KMS-11 (cell line): ENCODE results near the gene TMPRSS3.

Experiments
- H2AFZ ChIP-seq: fragments of 200-600 bp; sonication (generic); 2 replicates; pipeline ENCODE4 v1.6.1; 2016; ENCODE audit warnings: antibody characterized with exemption, mixed run types, low read depth
- H3K27ac ChIP-seq: fragments of 200-600 bp; sonication (generic); 2 replicates; pipeline ENCODE4 v1.6.1; 2016; ENCODE audit warnings: mild to moderate bottlenecking, mixed run types
- H3K27me3 ChIP-seq: fragments of 200-600 bp; sonication (generic); 2 replicates; pipeline ENCODE4 v1.6.1; 2017; ENCODE audit warnings: mild to moderate bottlenecking, low read depth, mixed run types, moderate library complexity; ENCODE audit not compliant: insufficient read depth
- H3K36me3 ChIP-seq: fragments of 200-600 bp; sonication (generic); 2 replicates; pipeline ENCODE4 v1.6.1; 2017; ENCODE audit warnings: mild to moderate bottlenecking, mixed run types; ENCODE audit not compliant: insufficient read depth
- H3K4me1 ChIP-seq: fragments of 200-600 bp; sonication (generic); 2 replicates; pipeline ENCODE4 v1.6.1; 2016; ENCODE audit warnings: mild to moderate bottlenecking, low read depth, mixed run types; ENCODE audit not compliant: poor library complexity, severe bottlenecking
- H3K4me2 ChIP-seq: fragments of 200-600 bp; sonication (generic); 2 replicates; pipeline ENCODE4 v1.7.0; 2016; ENCODE audit warnings: mild to moderate bottlenecking, mixed run types
- H3K4me3 ChIP-seq: fragments of 200-600 bp; sonication (generic); IDR thresholded peaks from 2 replicates; pipeline ENCODE4 v1.6.1; 2017; ENCODE audit warnings: low read depth, low read length, mixed read lengths; ENCODE audit not compliant: insufficient read depth
- H3K79me2 ChIP-seq: fragments of 200-600 bp; sonication (generic); 2 replicates; pipeline ENCODE4 v1.6.1; 2016; ENCODE audit warnings: low read depth, mixed run types; ENCODE audit not compliant: insufficient read depth
- H3K9ac ChIP-seq: fragments of 200-600 bp; sonication (generic); 2 replicates; pipeline ENCODE4 v1.6.1; 2016; ENCODE audit warnings: mild to moderate bottlenecking, mixed run types
- H4K20me1 ChIP-seq: fragments of 200-600 bp; sonication (generic); 2 replicates; pipeline ENCODE4 v1.6.1; 2016; ENCODE audit warnings: mild to moderate bottlenecking, mixed run types; ENCODE audit not compliant: insufficient read depth
- TF ChIP-seq, protein P1 (sequence below): fragments of 200-600 bp; sonication (generic); conservative IDR thresholded peaks from 2 replicates; pipeline ENCODE4 v1.6.1; 2017; ENCODE audit warnings: low read depth, mild to moderate bottlenecking, antibody characterized with exemption, low read length, moderate library complexity, mixed read lengths

The TMPRSS3 gene

DNA sequence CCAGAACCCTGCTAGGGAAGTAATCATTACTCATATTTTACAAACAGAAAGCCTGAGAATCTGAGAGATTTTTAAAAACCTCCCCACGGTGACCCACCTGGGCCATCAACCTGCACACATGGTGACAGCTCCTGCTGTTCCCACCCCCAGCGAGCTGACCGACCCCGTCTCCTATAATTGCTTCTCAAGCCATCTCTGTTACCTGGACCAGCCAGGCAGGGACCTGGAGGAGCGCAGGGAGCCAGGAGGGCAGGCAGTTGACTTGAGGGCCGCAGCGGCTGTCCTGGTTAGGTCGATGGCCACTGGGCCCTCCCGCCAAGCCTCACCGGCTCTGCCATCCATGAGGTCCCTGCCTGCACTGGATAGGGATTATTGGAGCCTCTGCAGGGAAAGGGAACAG, 52.8 kb downstream of the TMPRSS3 start:
- no peak overlapping the region for H3K4me2 ChIP-seq
- peaks cover 10% of the 10 kb centered on the region; the same call in 1 of the 2 replicates for H3K27me3 ChIP-seq
- no peaks in the 10 kb centered on the region for H3K4me1 ChIP-seq
- H3K9ac ChIP-seq = no peak overlapping the region
- no peak overlapping the region for H2AFZ ChIP-seq
- no peak overlapping the region for H3K27ac ChIP-seq
- no peaks in the 10 kb centered on the region for H3K36me3 ChIP-seq
- no peaks in the 10 kb centered on the region for H4K20me1 ChIP-seq
- TF ChIP-seq, protein P1, sequence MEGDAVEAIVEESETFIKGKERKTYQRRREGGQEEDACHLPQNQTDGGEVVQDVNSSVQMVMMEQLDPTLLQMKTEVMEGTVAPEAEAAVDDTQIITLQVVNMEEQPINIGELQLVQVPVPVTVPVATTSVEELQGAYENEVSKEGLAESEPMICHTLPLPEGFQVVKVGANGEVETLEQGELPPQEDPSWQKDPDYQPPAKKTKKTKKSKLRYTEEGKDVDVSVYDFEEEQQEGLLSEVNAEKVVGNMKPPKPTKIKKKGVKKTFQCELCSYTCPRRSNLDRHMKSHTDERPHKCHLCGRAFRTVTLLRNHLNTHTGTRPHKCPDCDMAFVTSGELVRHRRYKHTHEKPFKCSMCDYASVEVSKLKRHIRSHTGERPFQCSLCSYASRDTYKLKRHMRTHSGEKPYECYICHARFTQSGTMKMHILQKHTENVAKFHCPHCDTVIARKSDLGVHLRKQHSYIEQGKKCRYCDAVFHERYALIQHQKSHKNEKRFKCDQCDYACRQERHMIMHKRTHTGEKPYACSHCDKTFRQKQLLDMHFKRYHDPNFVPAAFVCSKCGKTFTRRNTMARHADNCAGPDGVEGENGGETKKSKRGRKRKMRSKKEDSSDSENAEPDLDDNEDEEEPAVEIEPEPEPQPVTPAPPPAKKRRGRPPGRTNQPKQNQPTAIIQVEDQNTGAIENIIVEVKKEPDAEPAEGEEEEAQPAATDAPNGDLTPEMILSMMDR = no peak
- no peak overlapping the region for H3K4me3 ChIP-seq
- H3K79me2 ChIP-seq = no peaks in the 10 kb centered on the region

DNA sequence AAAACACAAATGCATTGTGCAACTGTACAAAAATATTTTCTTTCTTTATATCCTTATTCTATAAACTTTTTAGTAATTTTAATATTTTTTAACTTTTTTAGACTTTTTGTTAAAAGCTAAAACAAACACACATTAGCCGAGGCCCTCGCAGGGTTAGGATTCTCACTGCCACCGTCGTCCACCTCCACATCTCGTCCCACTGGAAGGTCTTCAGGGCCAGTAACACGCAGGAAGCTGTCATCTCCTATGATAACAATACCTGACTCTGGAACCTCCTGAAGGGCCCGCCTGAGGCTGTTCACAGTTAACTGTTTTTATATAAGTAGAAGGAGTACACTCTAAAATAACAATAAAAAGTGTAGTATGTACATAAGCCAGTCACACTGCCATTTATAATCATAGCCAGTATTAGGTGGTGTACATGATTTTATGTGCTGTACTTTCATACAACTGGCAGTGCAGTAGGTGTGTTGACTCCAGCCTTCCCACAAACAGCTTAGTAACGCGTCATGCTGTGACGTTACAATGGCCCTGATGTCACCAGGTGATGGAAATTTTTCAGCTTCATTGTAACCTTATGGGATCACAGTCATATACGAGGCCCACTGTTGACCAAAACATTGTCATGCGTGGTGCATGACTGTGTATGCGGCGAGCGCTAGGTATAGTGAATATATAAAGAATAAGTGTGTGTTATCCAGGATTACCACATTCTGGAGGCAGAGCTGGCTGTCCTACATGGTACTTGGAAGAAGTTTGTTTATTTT, 53.9 kb downstream of the TMPRSS3 start:
- Histone ChIP-seq H3K27me3 (no peaks in the 10 kb centered on the region; the same call in 1 of the 2 replicates), H3K4me2 (no peak overlapping the region), H3K4me1 (no peaks in the 10 kb centered on the region), H2AFZ (no peak overlapping the region), H3K27ac (no peak overlapping the region), H3K79me2 (no peaks in the 10 kb centered on the region), H3K36me3 (no peaks in the 10 kb centered on the region), H3K4me3 (no peak overlapping the region), H4K20me1 (no peaks in the 10 kb centered on the region), H3K9ac (no peak overlapping the region)
- TF ChIP-seq, protein P1 = no peak

DNA sequence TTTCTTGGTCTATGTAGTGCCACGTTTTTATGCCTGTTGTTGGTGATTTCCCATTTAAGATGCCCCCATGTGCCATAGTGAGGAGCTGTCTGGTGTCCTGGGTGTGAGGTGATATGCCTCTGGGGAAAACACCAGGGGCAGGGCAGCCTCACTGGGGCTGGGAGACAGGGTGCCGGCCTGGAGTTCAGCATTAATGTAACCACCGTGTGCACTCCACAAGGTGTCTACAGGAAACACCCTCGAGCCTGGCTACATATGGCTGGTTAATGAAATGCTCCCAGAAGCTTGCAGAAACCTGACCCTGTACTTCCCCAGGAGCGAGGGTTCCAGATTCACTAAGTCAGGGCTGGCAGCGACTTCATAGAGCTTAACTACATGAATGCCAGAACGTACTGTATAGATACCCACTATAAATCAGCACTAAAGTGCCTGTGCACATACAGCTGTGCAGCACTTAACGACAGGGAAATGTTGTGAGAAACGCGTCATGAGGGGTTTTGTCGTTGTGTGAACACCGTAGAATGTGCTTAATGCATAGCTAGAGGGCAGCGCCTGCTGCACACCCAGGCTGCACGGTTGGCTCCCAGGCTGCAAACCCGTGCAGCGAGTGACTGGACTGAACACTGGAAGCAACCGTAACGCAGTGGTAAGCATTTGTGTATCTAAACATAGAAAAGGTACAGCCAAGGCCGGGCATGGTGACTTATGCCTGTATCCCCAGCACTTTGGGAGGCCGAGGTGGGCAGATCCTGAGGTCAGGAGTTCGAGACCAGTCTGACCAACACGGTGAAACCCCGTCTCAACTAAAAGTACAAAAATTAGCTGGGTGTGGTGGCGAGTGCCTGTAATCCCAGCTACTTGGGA, 55.4 kb downstream of the TMPRSS3 start:
- Histone ChIP-seq H4K20me1 (no peaks in the 10 kb centered on the region), H3K79me2 (no peaks in the 10 kb centered on the region), H3K36me3 (no peaks in the 10 kb centered on the region), H3K4me1 (no peaks in the 10 kb centered on the region), H3K27ac (no peak overlapping the region), H3K27me3 (no peaks in the 10 kb centered on the region; the same call in 1 of the 2 replicates), H3K9ac (no peak overlapping the region), H3K4me2 (no peak overlapping the region), H3K4me3 (no peak overlapping the region), H2AFZ (no peak overlapping the region)
- TF ChIP-seq, protein P1 = no peak

DNA sequence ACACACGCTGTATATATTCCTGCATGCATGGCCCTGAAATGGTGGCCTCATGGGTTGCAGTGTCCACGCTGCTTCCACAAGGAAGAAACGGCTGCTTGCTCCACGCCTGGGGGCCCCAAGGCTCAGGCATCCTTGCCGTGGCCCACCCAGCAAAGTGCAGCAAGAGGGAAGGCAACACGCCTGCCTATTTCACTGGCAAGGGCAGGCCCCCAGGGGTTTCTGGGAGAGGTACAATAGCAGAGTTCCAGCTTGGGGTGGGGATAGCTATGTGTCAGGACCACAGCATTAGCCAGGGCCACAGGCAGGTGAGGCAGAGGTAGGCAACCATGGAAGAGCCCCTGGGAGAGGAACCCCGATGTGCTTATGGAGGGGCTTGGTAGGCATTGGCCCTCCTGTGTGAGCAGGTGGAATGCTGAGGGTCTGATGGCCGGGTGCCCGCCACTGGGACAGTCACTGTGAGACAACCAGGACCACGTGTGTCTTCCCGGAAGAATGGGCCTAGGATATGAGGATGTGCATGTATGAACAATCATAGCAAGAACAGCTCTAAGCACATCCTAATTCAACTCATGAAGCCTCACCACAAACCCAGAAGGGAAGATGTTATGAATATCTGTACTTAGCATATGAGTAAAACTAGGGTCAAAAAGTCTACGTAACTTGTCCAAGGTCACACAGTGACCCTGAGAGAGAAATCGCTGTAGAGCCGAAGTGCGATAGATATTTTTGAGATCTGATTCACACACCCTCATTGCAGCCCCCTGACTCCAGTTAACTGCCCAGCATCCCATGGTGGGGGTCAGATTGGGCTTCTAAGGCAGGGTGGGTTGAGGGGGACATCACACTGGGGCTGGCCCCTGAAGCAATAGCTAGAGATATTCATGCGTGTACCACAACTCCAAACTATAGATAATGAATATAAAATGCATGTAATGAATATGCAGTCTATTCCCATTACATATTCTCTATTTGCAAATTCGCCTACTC, 56.8 kb downstream of the TMPRSS3 start:
- TF ChIP-seq, protein P1 = no peak

More for the DNA sequence above, 56.8 kb downstream of the TMPRSS3 start:
- Histone ChIP-seq H3K27ac (no peak overlapping the region), H3K27me3 (no peaks in the 10 kb centered on the region), H3K79me2 (no peaks in the 10 kb centered on the region), H3K4me2 (no peak overlapping the region), H3K4me3 (no peak overlapping the region), H3K4me1 (no peaks in the 10 kb centered on the region), H2AFZ (no peak overlapping the region), H3K9ac (no peak overlapping the region), H3K36me3 (no peaks in the 10 kb centered on the region), H4K20me1 (no peaks in the 10 kb centered on the region)
